ACC112 (cell line): ENCODE results near the gene RUFY2.

Experiments used
- H2AFZ ChIP-seq: fragments of 200-600 bp; sonication (generic); one replicate; pipeline ENCODE4 v1.6.0; 2017; ENCODE audit warnings: antibody characterized with exemption, low read length; ENCODE audit not compliant: unreplicated experiment
- H3K27ac ChIP-seq: fragments of 200-600 bp; sonication (generic); 2 replicates; pipeline ENCODE4 v1.5.1; 2014; ENCODE audit warnings: low read depth, mild to moderate bottlenecking, antibody characterized with exemption, low read length, moderate library complexity
- H3K27me3 ChIP-seq: fragments of 200-600 bp; sonication (generic); 2 replicates; pipeline ENCODE4 v1.6.1; 2014; ENCODE audit warnings: mild to moderate bottlenecking, antibody characterized with exemption, low read length, moderate library complexity, mixed read lengths; ENCODE audit not compliant: insufficient read depth
- H3K36me3 ChIP-seq: fragments of 200-600 bp; sonication (generic); 2 replicates; pipeline ENCODE4 v1.6.1; 2016; ENCODE audit warnings: mild to moderate bottlenecking, antibody characterized with exemption, low read length, moderate library complexity, mixed read lengths; ENCODE audit not compliant: insufficient read depth
- H3K4me1 ChIP-seq: fragments of 200-600 bp; sonication (generic); one replicate; pipeline ENCODE4 v1.6.1; 2016; ENCODE audit warnings: low read length, mixed read lengths; ENCODE audit not compliant: insufficient read depth, unreplicated experiment, control insufficient read depth
- H3K4me3 ChIP-seq: fragments of 200-600 bp; sonication (generic); 2 replicates; pipeline ENCODE4 v1.5.1; 2014; ENCODE audit warnings: mild to moderate bottlenecking, low read depth, low read length
- H3K79me2 ChIP-seq: fragments of 200-600 bp; sonication (generic); one replicate; pipeline ENCODE4 v1.6.0; 2016; ENCODE audit warnings: low read length; ENCODE audit not compliant: control insufficient read depth, unreplicated experiment, insufficient read depth

Gene RUFY2

GRCh38 chr10:68408898-68409518 is 1.9 kb upstream of the RUFY2 start:
- Histone ChIP-seq H3K27ac (no peak overlapping the region), H3K36me3 (no peaks in the 10 kb centered on the region), H3K4me3 (no peak overlapping the region), H3K27me3 (no peaks in the 10 kb centered on the region), H2AFZ (no peak overlapping the region), H3K4me1 (peaks cover 6% of the 10 kb centered on the region), H3K79me2 (peaks cover 25% of the 10 kb centered on the region)

GRCh38 chr10:68406111-68406814 is 814 bp downstream of the RUFY2 start:
- Histone ChIP-seq H3K79me2 (peaks cover 37% of the 10 kb centered on the region), H3K27ac (peak overlapping the region; percentile 68), H2AFZ (peak overlapping the region; percentile 84)

GRCh38 chr10:68403701-68404100 is 3.4 kb downstream of the RUFY2 start:
- Histone ChIP-seq H3K79me2 (peaks cover 37% of the 10 kb centered on the region), H3K4me1 (peaks cover 9% of the 10 kb centered on the region), H3K27me3 (no peaks in the 10 kb centered on the region), H3K36me3 (no peaks in the 10 kb centered on the region; the same call in 1 of the 2 replicates), H2AFZ (no peak overlapping the region), H3K27ac (no peak overlapping the region), H3K4me3 (no peak overlapping the region)

More at GRCh38 chr10:68406111-68406814, 814 bp downstream of the RUFY2 start:
- peak overlapping the region; percentile 87 for H3K4me3 ChIP-seq
- peaks cover 9% of the 10 kb centered on the region for H3K4me1 ChIP-seq
- no peaks in the 10 kb centered on the region for H3K36me3 ChIP-seq
- no peaks in the 10 kb centered on the region for H3K27me3 ChIP-seq

DNA sequence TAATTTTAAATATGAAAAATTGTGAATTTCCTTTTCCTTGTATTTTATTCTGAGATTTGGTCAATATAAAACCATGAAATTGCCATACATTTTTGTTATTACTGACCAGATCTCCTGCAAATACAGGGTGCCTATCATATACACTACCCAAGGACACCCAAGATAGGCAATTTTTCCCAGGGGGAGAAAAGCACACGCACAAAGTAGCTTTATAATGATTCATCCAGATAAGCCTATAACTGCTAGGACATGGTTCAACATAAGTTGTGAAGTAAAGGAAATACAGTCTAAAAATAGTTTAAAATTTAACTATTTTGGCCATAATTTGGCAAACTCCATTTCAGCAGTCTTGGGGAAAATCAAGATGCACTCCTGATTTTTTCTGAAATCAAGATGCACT is 4.8 kb downstream of the RUFY2 start:
- peaks cover 9% of the 10 kb centered on the region for H3K4me1 ChIP-seq
- peaks cover 37% of the 10 kb centered on the region for H3K79me2 ChIP-seq
- no peak overlapping the region for H2AFZ ChIP-seq
- peak overlapping the region; percentile 24; the same call in 1 of the 2 replicates for H3K27ac ChIP-seq
- no peaks in the 10 kb centered on the region; the same call in 1 of the 2 replicates for H3K36me3 ChIP-seq
- no peak overlapping the region for H3K4me3 ChIP-seq
- no peaks in the 10 kb centered on the region for H3K27me3 ChIP-seq

DNA sequence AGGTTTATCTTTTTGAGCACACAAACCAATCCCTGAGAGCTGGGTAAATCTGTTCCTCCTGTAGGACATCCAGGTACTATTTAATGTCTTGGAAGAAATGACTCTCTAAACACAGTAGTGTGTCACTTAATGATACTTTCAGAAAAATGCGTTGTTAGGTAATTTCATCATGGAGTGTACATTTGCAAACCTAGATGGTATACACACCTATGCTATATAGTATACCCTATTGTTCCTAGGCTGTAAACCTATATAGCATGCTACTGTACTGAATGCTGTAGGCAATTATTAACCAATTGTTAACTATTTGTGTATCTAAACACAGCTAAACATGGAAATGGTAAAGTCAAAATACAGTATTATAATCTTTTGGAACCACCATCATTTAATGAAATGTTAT is 10.1 kb downstream of the RUFY2 start:
- Histone ChIP-seq H3K27ac (no peak overlapping the region), H3K27me3 (no peaks in the 10 kb centered on the region), H3K4me3 (no peak overlapping the region), H3K36me3 (peaks cover 6% of the 10 kb centered on the region), H2AFZ (no peak overlapping the region), H3K4me1 (no peaks in the 10 kb centered on the region), H3K79me2 (no peaks in the 10 kb centered on the region)

DNA sequence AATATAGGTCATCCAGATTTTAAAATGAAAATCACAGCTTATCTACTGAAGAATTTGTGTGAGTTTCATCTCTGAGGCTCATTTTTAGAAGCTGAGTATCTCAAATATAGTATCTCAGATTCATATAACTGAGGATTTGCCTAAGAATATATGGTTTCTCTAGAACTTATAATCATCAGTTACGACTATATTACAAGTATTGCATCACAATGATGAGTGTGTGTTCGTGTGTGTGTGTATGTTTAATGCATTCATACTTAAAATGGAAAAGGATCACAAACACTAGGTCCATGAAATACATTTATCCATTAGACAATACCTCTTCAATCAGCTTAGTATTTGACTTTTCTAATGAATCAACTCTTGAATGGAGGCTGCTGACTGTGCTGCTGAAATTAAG is 21.3 kb downstream of the RUFY2 start:
- H2AFZ ChIP-seq, result no peak overlapping the region
- H3K27me3 ChIP-seq, result no peaks in the 10 kb centered on the region
- peaks cover 14% of the 10 kb centered on the region for H3K36me3 ChIP-seq
- H3K4me1 ChIP-seq, result no peaks in the 10 kb centered on the region
- H3K27ac ChIP-seq, result no peak overlapping the region
- no peaks in the 10 kb centered on the region for H3K79me2 ChIP-seq
- no peak overlapping the region for H3K4me3 ChIP-seq

DNA sequence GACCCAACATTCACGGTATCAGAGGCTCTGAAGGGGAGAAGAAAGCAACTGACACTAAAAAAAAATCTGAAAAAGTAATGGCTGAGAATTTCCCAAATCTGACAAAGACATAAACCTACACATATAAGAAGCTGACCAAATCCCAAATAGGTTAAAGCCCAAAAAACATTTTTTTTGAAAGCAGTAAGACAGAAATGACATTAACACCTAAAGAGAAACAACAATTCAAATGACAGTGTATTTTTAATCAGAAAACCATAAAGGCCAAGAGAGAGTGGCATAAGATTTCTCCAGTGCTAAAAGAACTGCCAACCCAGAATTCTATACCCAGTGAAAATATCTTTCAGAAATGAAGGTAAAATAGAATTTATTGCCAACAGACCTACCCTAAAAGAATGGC is 35.5 kb downstream of the RUFY2 start:
- H3K4me3 ChIP-seq, result no peak overlapping the region
- H3K27me3 ChIP-seq, result no peaks in the 10 kb centered on the region
- H2AFZ ChIP-seq, result no peak overlapping the region
- peaks cover 43% of the 10 kb centered on the region for H3K36me3 ChIP-seq
- no peaks in the 10 kb centered on the region for H3K79me2 ChIP-seq
- no peak overlapping the region for H3K27ac ChIP-seq
- H3K4me1 ChIP-seq, result no peaks in the 10 kb centered on the region

GRCh38 chr10:68367121-68367520 is 40.0 kb downstream of the RUFY2 start:
- Histone ChIP-seq H3K27me3 (no peaks in the 10 kb centered on the region), H3K4me3 (no peak overlapping the region), H2AFZ (no peak overlapping the region), H3K36me3 (peaks cover 16% of the 10 kb centered on the region), H3K79me2 (no peaks in the 10 kb centered on the region), H3K27ac (no peak overlapping the region), H3K4me1 (no peaks in the 10 kb centered on the region)

DNA sequence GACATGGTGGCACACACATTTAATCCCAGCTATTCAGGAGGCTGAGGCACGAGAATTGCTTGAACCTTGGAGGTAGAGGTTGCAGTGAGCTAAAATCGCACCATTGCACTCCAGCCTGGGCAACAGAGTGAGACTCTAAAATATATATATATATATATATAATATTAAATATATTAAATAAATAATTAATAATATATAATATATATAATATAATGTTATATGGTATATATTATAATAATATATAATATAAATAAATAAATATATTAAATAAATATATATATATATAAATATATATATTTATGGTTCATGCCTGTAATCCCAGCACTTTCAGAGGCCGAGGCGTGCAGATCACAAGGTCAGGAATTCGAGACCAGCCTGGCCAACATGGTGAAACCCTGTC is 40.5 kb downstream of the RUFY2 start:
- Histone ChIP-seq H3K79me2 (no peaks in the 10 kb centered on the region), H3K4me3 (no peak overlapping the region), H3K4me1 (no peaks in the 10 kb centered on the region), H3K36me3 (peaks cover 11% of the 10 kb centered on the region), H2AFZ (no peak overlapping the region), H3K27me3 (no peaks in the 10 kb centered on the region), H3K27ac (no peak overlapping the region)

DNA sequence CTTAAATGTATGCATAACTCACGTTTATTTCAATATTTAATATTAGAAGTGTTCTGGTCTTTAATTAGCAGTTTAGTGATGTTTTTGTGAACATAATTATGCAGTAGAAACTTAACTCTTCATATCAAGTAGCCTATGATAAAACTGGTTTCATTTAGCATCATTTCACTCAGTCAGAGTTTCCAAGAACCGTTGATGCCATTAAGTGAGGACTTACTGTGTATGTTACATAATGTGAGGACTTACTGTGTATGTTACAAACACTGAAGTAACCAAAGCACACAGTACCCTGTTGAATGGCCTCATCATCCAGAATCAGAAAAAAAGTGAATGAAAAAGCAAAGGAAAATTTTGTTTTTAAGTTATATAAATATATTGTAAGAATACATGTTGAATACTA is 41.5 kb downstream of the RUFY2 start:
- no peaks in the 10 kb centered on the region for H3K79me2 ChIP-seq
- no peak overlapping the region for H2AFZ ChIP-seq
- H3K27ac ChIP-seq, result no peak overlapping the region
- peaks cover 7% of the 10 kb centered on the region for H3K36me3 ChIP-seq
- no peaks in the 10 kb centered on the region for H3K4me1 ChIP-seq
- no peak overlapping the region for H3K4me3 ChIP-seq
- H3K27me3 ChIP-seq, result no peaks in the 10 kb centered on the region
